Epidermal melanocyte (primary cell): ENCODE measurements around the gene EOMES.

Source experiments
- DNase-seq: peaks from one replicate; pipeline ENCODE4 v3.0.0; 2011; ENCODE audit warnings: low spot score; ENCODE audit not compliant: insufficient read length

EOMES gene

DNA sequence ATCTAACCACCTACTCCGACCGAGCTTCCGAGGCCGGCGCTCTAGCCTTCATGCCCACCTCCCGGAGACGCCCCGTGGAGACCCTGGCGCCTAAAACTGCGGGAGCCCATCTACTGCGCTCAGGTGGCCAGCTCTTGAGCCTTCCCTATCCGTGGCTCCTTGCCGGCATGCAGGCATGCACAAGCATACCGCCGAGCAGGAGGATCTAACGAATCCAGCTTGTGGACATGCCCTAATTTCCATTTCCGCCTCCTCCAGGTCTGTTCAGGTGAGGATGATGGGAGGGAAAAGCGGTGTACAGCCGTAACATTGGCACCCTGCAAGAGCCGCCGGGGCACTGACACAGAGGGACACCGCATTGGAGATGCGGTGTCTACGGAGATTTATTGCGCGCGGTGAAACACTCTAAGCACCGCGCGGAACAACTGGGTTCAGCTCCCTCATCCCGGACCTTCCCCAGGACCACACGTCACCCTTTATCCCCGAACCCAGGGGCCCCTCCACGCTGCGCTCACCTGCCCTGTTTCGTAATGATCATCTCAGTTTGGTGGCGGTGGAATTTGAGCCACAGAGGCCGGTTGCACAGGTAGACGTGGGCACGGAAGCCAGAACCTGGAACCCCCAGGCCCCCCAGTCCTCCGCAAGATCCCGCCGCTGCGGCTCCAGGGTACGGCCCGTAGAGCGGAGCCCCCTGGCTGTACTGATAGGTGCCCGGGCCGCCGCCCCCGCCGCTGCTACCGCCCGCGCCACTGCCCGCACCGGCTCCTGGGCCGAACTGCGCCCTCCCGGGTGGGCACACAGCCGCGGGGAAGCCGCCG is 1.0 kb downstream of the EOMES start:
- no peak for DNase-seq

DNA sequence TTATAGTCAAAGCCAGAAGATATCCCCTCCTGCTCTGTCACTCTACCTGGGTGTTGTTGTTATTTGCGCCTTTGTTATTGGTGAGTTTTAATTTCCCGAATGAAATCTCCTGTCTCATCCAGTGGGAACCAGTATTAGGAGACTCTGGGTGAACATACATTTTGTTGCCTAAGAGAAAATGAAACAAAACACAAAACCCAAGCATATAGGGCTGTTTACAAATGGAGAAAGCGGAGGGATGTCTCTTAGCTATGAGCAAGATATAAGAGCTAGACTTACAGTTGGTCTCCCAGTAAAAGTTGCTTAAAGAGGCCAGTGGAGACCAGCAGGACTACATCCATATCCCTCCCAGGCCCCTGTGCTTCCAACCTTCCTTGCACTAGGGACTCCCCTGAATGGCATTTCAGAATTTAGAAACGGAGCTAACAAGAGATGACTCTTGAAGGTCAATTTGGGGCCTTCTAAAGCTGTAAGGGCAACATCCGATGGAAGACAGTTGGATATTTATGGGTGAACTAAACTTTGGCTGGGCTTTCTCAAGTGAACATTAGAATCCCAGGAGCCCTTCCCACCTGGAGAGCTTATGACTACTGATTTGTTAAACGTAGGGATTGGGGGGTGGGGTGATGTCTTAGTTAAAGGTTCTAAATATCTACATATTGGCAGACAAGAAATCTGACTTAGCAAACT is 2.7 kb downstream of the EOMES start:
- DNase-seq: no peak

GRCh38 chr3:27718459-27718858 is 3.7 kb downstream of the EOMES start:
- no peak for DNase-seq

GRCh38 chr3:27717200-27717852 is 4.8 kb downstream of the EOMES start:
- no peak for DNase-seq

DNA sequence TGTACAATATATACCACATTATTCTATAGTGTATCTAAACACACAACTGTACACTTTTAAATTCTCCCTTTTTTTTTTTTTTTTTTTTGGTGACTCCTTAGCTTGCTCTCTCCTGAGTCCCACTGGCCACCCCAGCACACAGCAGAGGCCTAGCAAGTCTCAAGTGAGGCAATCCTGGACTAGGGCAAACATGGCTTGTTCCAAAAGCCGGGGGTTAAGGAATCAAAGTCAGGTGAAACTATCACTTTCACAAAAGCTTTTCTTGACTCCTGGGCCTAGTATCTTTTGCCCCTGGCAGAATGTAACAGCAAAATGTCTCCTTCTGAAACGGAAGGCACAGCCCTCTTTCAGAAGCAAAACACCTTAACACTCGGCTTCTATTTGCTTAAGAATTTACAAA is 5.8 kb downstream of the EOMES start:
- DNase-seq: no peak

DNA sequence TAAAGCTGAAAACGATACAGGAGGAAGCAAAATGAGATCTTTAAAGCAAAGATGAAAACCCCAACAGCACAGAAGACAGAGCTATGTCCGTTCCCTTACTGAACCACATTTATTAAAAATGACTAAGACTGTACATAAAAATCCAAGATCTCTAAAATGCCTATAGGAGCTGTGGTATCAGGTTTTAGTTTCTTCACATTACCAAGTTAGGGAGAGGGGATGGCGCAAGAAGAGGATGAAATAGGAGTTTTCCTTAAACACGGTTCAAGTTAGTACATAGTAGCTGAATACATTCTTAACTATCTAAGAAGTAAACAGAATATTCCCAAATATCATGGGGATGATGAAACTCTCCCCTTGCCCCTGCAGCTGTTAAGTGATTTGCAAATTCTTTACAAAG is 6.3 kb downstream of the EOMES start:
- DNase-seq: no peak

- no peak for DNase-seq
Observed at GRCh38 chr3:27715454-27715806, 6.7 kb downstream of the EOMES start.

GRCh38 chr3:27714692-27715453 is 7.2 kb downstream of the EOMES start:
- no peak for DNase-seq

GRCh38 chr3:27714146-27714526 is 8.0 kb downstream of the EOMES start:
- DNase-seq: no peak

- DNase-seq: no peak
Observed at GRCh38 chr3:27713435-27714145, 8.5 kb downstream of the EOMES start.

GRCh38 chr3:27713078-27713423 is 9.1 kb downstream of the EOMES start:
- no peak for DNase-seq

DNA sequence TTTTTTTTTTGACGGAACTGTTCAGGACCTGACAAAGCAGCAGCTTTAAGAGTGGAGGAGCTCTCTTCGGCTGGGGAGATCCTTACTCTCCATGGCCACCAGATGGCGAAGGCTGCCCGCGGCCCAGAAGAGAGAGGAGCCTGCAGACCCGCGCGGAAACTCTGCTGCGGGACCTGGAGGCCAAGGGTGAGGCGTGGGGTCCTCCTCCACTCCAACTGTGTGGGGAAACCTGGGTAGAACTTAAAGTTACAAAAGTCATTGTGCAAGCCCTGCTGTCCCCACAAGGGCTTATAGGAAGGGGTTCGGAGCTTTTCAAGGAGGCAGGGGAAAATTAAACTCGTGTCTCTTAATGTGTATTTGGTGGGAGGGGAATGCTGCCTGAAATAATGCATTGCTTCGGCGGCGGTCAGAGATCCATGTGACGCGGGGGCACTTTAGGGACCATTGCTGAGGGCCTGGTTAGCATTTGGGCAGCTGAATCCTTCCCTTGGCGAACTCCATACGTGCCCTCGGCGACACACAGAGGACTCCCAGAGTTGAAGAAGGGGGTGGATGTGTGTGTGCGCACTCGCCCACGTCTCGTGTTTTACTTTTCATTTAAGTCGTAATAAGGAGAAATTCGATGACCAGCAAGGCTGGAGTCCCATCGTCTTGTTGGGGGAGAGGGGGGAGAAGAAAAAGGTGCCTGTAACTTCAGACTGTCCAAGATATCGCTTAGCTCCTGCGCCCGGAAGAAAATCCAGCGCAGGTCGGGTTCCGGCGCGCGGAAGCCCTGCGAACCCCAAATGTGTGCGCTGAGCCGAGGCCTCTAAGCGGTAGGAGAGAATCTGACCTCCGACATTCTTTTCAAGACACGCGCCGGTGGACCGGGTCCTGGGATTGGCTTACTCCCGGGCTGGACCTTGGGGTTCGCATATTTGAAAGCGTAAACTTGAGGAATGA is 9.7 kb downstream of the EOMES start:
- DNase-seq: peak; percentile 92

DNA sequence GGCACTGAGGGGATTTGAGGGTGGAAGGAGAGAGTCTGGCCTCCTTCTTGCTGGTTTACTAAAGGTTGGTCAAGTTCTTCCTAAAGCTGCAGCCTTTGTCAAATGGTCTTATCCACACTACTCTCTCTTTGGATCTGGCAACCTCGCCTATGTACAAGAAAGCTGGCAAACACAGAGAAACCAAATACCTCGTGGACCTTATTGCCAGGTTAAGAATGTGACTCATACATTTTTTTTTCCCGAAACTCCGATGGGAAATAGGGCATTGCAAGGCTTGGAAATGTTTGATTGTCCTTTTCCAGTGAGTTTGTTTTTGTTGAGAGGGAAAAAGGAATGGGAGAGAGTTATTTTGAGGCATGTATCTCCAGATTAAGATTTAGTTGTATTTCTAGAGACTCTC is 13.9 kb downstream of the EOMES start:
- DNase-seq: no peak

DNA sequence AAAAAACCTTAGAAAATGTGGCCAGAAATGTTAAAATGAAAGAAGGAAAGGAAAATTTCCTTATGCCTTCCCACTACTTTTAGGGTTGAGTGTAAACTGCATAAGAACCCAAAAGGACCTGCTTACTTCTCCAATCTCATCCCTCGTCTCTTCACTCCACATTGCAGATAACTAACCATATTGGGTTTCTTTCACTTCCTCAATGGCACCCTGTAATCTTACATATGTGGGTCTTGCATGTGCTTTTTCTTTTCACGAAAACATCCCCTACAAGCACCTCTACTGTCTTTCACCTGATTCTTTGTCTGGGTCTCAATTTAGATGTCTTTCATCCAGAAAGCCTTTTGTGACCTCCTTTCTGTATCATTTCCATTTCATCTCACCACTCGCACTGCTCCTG is 23.1 kb downstream of the EOMES start:
- DNase-seq: no peak

DNA sequence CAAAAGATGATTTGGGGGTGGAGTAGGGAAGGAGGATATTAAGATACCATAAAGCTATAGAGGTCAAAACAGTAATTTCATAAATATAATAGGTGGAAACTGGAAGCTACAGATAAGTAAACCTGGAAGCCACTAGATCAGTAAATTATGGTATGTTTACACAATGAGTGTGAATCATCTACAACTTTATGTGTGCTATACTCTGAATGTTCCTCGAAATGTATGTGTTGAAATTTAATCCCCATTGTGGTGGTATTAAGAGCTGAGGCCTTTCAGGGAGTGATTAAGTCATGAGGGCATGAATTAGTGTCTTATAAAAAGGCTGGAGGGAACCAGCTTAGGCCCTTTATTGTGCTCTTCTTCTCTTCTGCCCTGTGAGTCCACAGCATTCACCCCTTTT is 25.2 kb downstream of the EOMES start:
- no peak for DNase-seq

- DNase-seq: no peak
Observed at GRCh38 chr3:27695636-27696035, 26.5 kb downstream of the EOMES start.

DNA sequence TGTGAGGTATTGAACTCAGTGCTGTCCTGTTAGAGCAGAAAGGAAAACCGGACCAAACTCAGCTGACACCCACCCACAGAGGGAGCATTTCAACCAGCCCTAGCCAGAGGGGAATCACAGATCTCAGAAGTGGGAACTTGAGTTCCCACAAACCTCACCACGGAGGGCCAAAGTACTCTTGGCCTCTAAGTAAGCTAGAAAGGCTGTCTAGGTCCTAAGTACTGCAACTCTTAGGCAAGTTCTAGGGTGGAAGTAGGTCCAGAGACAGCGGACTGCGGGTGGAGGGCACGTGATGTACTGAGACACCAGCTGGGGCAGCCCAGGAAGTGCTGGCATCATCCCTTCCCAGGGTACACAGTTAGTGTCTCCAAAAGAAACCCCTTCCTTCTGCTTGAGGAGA is 34.1 kb downstream of the EOMES start:
- DNase-seq: no peak

DNA sequence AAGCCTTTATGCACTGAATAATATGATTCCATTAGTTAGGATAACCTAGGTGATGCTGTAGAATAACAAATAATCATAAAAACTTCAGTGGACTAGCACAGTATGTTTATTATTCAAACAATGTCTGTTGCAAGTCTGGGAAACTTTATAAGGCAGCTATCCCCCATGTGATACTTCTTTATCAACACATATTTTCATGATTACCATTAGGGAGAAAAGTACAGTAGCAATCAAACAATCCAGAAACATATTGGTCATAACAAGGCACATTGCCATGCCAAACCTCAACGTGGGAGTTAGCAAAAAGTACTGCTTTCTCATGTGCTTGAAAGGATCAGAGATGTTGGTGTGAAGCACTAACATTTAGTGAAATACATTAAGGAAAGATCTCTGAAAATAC is 35.5 kb downstream of the EOMES start:
- no peak for DNase-seq

DNA sequence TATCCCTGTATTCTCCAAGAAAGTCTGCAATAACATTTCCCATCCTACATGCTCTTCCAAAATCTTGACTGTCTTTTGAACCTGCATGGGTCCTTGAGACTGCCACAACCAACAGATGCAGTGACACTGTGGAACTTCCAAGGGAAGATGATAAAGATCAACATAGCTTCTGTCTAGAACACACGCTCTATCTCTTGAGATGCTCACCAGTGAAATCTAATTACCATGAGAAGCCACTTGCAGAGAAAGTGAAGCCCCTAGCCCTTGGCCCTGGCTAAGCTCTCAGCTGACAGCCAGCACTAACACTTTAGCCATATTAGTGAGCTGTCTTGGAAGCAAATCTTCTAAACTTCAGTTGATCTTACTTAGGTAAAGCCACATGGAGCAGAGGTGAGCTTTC is 36.6 kb downstream of the EOMES start:
- no peak for DNase-seq

- DNase-seq: no peak
Observed at GRCh38 chr3:27684302-27684701, 37.8 kb downstream of the EOMES start.
